ENCODE results near the gene GSTO1.

The GSTO1 gene

GRCh38 chr10:104279550-104280259 is 25.0 kb downstream of the GSTO1 start:
- no peak for DNase-seq

GRCh38 chr10:104281694-104282093 is 27.0 kb downstream of the GSTO1 start:
- DNase-seq, result no peak

GRCh38 chr10:104284846-104285245 is 30.2 kb downstream of the GSTO1 start:
- DNase-seq, result no peak

GRCh38 chr10:104286939-104287338 is 32.2 kb downstream of the GSTO1 start:
- no peak for DNase-seq

- no peak for DNase-seq
Observed at GRCh38 chr10:104288355-104288754, 33.7 kb downstream of the GSTO1 start.

- peak; percentile 87 for DNase-seq
Observed at GRCh38 chr10:104291439-104291951, 36.8 kb downstream of the GSTO1 start.

- DNase-seq, result peak; percentile 64
Observed at GRCh38 chr10:104293011-104293410, 38.3 kb downstream of the GSTO1 start.

GRCh38 chr10:104293781-104294321 is 39.2 kb downstream of the GSTO1 start:
- no peak for DNase-seq

- no peak for DNase-seq
Observed at GRCh38 chr10:104296687-104297436, 42.2 kb downstream of the GSTO1 start.

GRCh38 chr10:104297697-104298660 is 43.3 kb downstream of the GSTO1 start:
- DNase-seq, result peak; percentile 93

GRCh38 chr10:104299031-104299904 is 44.6 kb downstream of the GSTO1 start:
- DNase-seq, result peak; percentile 71

- peak; percentile 97 for DNase-seq
Observed at GRCh38 chr10:104300002-104300735, 45.5 kb downstream of the GSTO1 start.

- peak; percentile 98 for DNase-seq
Observed at GRCh38 chr10:104300736-104301292, 46.1 kb downstream of the GSTO1 start.

- no peak for DNase-seq
Observed at GRCh38 chr10:104301907-104302690, 47.4 kb downstream of the GSTO1 start.

GRCh38 chr10:104303594-104304355 is 49.1 kb downstream of the GSTO1 start:
- DNase-seq, result no peak

GRCh38 chr10:104304356-104304745 is 49.7 kb downstream of the GSTO1 start:
- no peak for DNase-seq

- DNase-seq, result no peak
Observed at GRCh38 chr10:104304927-104305326, 50.2 kb downstream of the GSTO1 start.

- DNase-seq, result no peak
Observed at GRCh38 chr10:104306897-104307296, 52.2 kb downstream of the GSTO1 start.
